ENCODE results near the gene JAG2.

The JAG2 gene

GRCh38 chr14:105181549-105182295 is 13.1 kb upstream of the JAG2 start:
- DNase-seq, result no peak

DNA sequence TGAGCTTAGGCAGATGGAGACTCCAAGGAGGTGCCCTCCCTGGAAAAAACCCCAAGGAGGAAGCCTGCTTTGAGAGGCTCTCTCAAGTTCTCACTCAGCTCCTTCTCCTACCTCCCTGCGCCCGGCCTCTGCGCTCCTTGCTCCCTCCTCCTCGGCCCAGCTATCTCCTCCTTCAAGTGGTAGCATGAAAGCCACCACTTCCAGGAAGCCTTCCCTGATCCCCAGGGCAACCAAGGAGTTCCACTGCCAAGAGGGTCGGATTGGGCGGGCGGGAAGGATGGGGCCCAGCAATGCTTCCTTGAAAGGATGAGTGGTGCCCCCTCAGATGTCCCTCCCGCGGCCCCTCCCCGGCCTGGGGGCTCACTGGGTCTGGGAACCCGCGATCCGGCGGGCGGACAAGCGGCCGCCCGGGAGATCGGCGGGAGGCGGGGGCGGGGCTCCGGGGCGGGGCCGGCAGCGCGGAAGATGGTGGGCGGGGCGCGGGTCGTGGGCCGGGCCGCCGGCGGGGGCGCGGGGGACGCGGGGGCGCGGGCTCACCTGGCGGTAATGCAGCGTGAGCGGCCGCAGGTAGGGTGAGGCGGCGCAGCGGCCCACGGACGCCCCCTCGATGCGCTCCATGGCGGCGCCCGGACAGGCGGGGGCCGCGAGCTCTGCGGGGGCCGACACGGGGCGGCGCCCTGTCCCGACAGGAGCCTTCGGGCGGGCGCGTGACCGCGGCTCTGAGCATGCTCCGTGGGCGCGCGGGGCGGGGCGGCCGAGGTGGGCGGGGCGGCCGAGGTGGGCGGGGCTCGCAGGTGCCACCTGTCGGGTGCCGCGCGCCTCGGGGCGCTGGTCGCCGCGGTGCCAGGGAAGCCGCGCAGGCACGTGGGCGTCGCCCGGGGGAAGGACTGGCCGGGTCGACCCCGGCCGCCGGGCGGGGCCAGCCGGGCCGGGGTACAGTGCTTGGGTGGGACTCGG is 12.3 kb upstream of the JAG2 start, which contains the start of gene NUDT14:
NUDT14 (minus strand) TSS at position 721 of the 957 bp plus-strand sequence; CDS start at position 618, 103 bp downstream.
- peak in 1 of 2 experiments; percentile 21 for DNase-seq

DNA sequence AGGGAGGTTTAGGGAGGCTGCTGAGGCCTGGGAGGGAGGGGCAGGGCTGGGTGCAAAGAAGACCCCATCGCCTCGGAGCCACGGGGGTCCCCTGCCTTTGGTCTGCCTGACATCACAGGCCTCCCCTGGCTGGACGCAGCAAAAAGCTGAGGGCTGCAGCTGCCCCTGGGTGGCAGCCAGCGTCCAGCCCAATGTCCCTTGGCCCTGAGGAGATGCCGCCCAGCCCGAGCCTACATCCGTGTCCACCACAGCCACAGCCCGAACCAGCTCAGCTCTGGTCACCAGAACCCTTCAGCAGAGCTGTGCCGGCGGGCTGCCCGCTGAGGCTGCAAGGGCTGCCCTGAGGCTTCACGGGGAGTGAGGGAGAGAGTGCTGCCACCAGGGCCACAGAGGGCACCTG is 10.6 kb upstream of the JAG2 start:
- no peak for DNase-seq

DNA sequence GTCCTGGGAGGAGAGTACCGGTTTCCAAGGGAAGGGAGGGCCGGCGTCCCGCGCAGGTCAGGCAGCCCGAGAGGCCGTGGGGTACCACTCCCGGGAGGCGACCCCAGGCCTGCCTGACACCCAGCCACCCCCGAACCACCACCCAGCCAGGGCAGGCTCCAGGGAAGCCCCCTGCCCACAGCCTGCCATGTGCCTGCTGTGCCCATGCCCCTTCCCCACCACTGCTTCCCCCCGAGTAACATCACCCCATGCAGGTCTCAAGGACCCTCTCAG is 10.2 kb upstream of the JAG2 start:
- no peak for DNase-seq

GRCh38 chr14:105178069-105178867 is 9.7 kb upstream of the JAG2 start:
- no peak for DNase-seq

DNA sequence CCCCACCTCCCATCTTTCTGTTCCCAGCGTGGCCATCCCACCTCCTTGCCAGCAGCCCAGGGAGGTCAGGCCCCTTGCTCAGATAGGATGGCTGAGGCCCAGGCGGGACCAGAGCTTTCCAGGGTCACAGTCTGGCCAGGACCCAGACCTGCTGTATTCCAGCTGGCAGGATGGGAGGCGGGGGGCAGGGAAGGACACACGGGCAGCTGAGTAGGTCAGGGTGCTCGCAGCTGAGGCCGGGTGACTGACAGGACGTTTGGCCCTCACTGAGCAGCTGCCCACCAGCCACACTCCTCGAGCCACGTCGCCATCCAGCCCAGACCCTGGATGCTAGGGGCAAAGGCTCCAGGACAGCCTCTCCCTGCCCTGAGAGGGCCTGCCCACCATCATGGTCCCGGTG is 8.5 kb upstream of the JAG2 start:
- no peak for DNase-seq

GRCh38 chr14:105176513-105176912 is 7.9 kb upstream of the JAG2 start:
- DNase-seq, result no peak

- DNase-seq, result peak; percentile 8 to 9
These were observed 5.6 kb upstream of the JAG2 start for GRCh38 chr14:105173901-105174894.

DNA sequence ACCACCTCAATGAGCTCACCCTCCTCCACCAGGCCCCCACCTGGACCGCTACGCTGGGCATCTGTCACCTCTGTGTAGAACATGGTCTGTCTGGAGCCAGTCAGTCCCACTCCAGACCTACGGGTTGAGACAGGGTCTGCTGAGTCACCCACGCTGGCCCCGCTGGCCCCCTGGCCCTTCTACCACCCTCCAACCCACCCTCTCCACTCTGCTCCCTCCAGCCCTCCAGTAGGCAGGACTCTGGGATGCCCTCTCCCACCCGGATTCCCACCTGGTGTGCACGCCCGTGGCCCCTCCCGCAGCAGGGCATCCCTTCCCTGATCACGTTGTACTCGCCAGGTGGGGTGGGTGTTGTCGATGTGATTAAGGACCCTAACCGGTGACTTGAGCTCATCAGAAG is 4.6 kb upstream of the JAG2 start:
- no peak for DNase-seq

GRCh38 chr14:105172476-105172875 is 3.9 kb upstream of the JAG2 start:
- no peak for DNase-seq

DNA sequence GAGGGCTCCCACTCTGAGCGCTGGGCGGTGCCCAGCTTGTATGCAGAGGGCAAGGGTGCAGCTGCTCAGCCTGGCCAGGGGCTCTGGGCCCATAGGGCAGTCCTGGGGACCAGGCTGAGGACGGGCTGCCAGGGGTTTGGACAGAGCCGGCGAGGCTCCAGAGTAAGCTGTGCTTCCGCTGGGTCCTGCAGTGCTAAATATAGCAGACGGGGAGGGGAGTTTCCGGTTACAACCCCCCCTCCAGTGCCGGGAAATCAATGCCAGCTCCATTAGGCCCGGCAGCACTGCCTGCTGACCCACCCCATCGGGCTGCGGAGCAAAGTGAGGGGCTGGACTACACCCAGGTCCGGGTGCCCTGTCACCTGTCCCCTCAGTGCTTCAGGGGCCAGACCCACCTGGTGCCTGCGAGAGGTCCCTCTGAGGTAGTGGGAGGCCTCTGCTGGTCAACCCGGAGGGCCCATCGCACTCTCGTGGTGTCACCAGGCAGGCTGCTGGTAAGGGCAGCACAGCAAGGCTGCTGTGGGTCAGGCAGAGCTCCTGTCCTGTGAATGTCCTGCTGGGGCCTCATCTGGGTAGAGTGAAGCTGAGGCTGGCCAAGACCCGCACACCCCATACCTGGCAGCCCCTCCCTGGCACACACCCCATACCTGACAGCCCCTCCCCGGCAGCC is 2.6 kb upstream of the JAG2 start:
- no peak for DNase-seq

GRCh38 chr14:105169776-105170655 is 1.4 kb upstream of the JAG2 start:
- no peak for DNase-seq

- no peak for DNase-seq
These were observed 467 bp upstream of the JAG2 start for GRCh38 chr14:105168979-105169507.

GRCh38 chr14:105168093-105168420 is 519 bp downstream of the JAG2 start:
- no peak for DNase-seq

- DNase-seq, result no peak
These were observed 1.1 kb downstream of the JAG2 start for GRCh38 chr14:105167303-105168092.

GRCh38 chr14:105166571-105167302 is 1.8 kb downstream of the JAG2 start:
- no peak for DNase-seq

DNA sequence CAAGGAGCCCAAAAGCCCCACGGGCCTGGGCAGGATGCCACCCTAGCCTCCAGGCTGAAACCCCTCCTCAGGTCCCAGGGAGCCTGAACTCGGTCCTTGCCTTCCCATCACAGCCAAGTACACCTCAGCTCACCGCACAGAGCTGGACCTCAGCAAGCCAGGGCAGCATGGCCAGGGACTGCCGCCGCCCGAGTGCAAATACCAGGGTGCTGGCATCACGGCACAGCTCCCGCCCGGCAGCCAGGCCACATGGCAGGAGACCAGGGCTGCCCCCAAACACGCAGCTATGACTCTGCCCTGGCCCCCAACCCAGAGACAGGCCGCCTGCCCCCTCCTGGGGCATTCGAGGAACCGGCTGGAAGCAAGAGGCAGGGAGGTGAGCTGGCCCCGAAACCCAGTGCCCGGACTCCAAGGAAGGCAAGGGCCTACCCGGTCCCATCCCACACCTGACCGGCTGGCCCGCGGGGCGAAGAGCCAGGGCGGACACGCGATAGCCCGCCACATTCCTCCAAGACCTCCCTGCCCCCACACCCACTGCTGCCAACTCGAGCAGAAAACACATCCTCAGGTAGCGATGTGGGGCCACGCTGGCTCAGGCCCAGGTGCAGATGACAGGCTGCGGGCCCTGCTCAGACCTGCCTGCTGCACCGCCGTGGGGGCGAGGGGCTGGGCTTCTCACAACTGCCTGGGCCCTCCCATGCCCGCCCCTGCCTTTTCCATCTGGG is 2.7 kb downstream of the JAG2 start:
- no peak for DNase-seq

DNA sequence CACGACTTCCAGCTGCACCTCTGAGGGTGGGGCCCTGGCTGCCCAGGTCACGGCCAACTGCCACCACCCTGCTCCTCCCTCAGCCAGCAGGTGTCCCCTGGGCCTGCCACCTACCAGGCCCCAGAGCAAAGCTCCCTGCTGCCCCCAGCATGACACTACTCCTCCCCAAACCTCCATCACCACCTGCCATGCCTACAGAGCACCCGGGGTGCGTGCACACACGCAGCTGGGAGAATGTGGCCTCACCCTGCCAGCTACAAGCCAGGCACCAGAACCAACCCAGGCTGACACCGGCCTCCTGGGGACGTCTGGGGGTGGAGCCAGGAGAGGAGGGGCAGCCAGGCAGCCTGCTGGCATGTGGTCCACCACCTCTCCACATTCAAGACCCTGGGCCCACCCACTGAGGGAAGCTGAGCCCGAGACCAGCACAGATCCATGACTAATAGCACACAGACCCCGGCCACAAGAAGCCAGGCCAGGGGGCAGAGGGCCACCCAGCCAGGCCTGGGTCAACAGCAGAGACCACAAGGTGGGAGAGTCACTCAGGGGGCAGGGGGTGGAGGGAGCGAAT is 3.4 kb downstream of the JAG2 start:
- DNase-seq, result no peak

All from AML-193 (cell line).